ENCODE measurements around the gene BPIFA2.
"Not testable (repeated sequence)": the region's sequence is repeated elsewhere in the genome, so short reads cannot be mapped to it uniquely, and the experiment has no call there.

BPIFA2 gene

GRCh38 chr20:33162313-33162712, 5.6 kb upstream of the BPIFA2 start:
- DNase-seq: no peak

- DNase-seq: no peak
Measured at GRCh38 chr20:33162753-33163152, 5.2 kb upstream of the BPIFA2 start.

- DNase-seq: no peak
Measured at GRCh38 chr20:33163856-33164762, 3.9 kb upstream of the BPIFA2 start.

GRCh38 chr20:33164763-33165095, 3.2 kb upstream of the BPIFA2 start:
- DNase-seq: no peak

- no peak for DNase-seq
Measured at GRCh38 chr20:33165416-33166055, 2.4 kb upstream of the BPIFA2 start.

GRCh38 chr20:33166533-33167113, 1.3 kb upstream of the BPIFA2 start:
- no peak for DNase-seq

- DNase-seq: no peak
Measured at GRCh38 chr20:33169176-33169794, 1.3 kb downstream of the BPIFA2 start.

- DNase-seq: no peak
Measured at GRCh38 chr20:33172781-33173180, 4.8 kb downstream of the BPIFA2 start.

GRCh38 chr20:33175123-33175522, 7.2 kb downstream of the BPIFA2 start:
- no peak for DNase-seq

- no peak for DNase-seq
Measured at GRCh38 chr20:33176101-33176500, 8.1 kb downstream of the BPIFA2 start.

- no peak for DNase-seq
Measured at GRCh38 chr20:33177866-33178265, 9.9 kb downstream of the BPIFA2 start.

- DNase-seq: no peak
Measured at GRCh38 chr20:33178726-33179125, 10.8 kb downstream of the BPIFA2 start.

GRCh38 chr20:33180169-33180568, 12.2 kb downstream of the BPIFA2 start:
- no peak for DNase-seq

- DNase-seq: no peak
Measured at GRCh38 chr20:33181482-33182093, 13.6 kb downstream of the BPIFA2 start.

- DNase-seq: no peak
Measured at GRCh38 chr20:33183312-33183711, 15.4 kb downstream of the BPIFA2 start.

- DNase-seq: not testable (repeated sequence)
Measured at GRCh38 chr20:33185031-33185590, 17.2 kb downstream of the BPIFA2 start.

- no peak for DNase-seq
Measured at GRCh38 chr20:33187491-33187890, 19.5 kb downstream of the BPIFA2 start.

- DNase-seq: no peak
Measured at GRCh38 chr20:33188421-33188820, 20.5 kb downstream of the BPIFA2 start.

GRCh38 chr20:33191484-33191883, 23.5 kb downstream of the BPIFA2 start:
- DNase-seq: no peak

- DNase-seq: no peak
Measured at GRCh38 chr20:33191955-33192354, 24.0 kb downstream of the BPIFA2 start.

- no peak for DNase-seq
Measured at GRCh38 chr20:33192912-33193501, 25.0 kb downstream of the BPIFA2 start.

- DNase-seq: no peak
Measured at GRCh38 chr20:33199026-33199425, 31.1 kb downstream of the BPIFA2 start.

Data from GF-D8 (cell line).